Osteoblast (primary cell): Measurements from ENCODE around the gene SEH1L. TPM values are rescaled to one million over a fixed set of nuclear protein-coding genes. Genes with fewer than 3 reads are reported as not detected.

Source experiments
- DNase-seq: peaks from one replicate; pipeline ENCODE4 v3.0.0; 2011; ENCODE audit warnings: low spot score, mixed read lengths; ENCODE audit not compliant: insufficient read length; ENCODE audit errors: missing footprints
- H2AFZ ChIP-seq: 2 replicates; pipeline ENCODE4 v1.6.0; 2011; ENCODE audit warnings: mild to moderate bottlenecking, low read length
- H3K27ac ChIP-seq: 2 replicates; pipeline ENCODE4 v1.5.1; 2011; ENCODE audit warnings: mild to moderate bottlenecking, low read depth, low read length, moderate library complexity
- H3K27me3 ChIP-seq: 2 replicates; pipeline ENCODE4 v1.6.0; 2012; ENCODE audit warnings: mild to moderate bottlenecking, control low read depth, inconsistent platforms, low read length, moderate library complexity; ENCODE audit not compliant: insufficient read depth
- H3K36me3 ChIP-seq: 2 replicates; pipeline ENCODE4 v1.5.1; 2011; ENCODE audit warnings: mild to moderate bottlenecking, low read length, control low read depth, moderate library complexity; ENCODE audit not compliant: insufficient read depth
- H3K4me1 ChIP-seq: 2 replicates; pipeline ENCODE4 v1.5.1; 2011; ENCODE audit warnings: mild to moderate bottlenecking, low read length, control low read depth, moderate library complexity; ENCODE audit not compliant: insufficient read depth
- H3K4me2 ChIP-seq: 2 replicates; pipeline ENCODE4 v1.6.0; 2011; ENCODE audit warnings: mild to moderate bottlenecking, low read length; ENCODE audit not compliant: insufficient read depth
- H3K4me3 ChIP-seq: fragments of 200-600 bp; sonication (generic); 3 replicates; pipeline ENCODE4 v1.5.1; 2012; ENCODE audit warnings: mild to moderate bottlenecking, low read length, inconsistent platforms; ENCODE audit not compliant: insufficient read depth
- H3K79me2 ChIP-seq: 2 replicates; pipeline ENCODE4 v1.6.0; 2012; ENCODE audit warnings: mild to moderate bottlenecking, low read length, control low read depth, inconsistent platforms; ENCODE audit not compliant: insufficient read depth
- H3K9me3 ChIP-seq: 2 replicates; pipeline ENCODE4 v1.5.1; 2011; ENCODE audit warnings: low read depth, low read length, control low read depth
- H4K20me1 ChIP-seq: 2 replicates; pipeline ENCODE4 v1.6.0; 2012; ENCODE audit warnings: mild to moderate bottlenecking, low read length, control low read depth; ENCODE audit not compliant: insufficient read depth
- CTCF ChIP-seq: IDR thresholded peaks from 2 replicates; pipeline ENCODE4 v1.5.1; 2011; ENCODE audit warnings: mild to moderate bottlenecking, low read depth, low read length, moderate library complexity; ENCODE audit errors: extremely low read depth
- total RNA-seq: library from RNA; depleted of rRNA; stranded (reverse); fragments of >200 nt; gene quantifications from 2 replicates; pipeline ENCODE4 v1.2.3, GENCODE V29; 2012

The SEH1L gene
- total RNA-seq, 1 donor, result 51.0 TPM

DNA sequence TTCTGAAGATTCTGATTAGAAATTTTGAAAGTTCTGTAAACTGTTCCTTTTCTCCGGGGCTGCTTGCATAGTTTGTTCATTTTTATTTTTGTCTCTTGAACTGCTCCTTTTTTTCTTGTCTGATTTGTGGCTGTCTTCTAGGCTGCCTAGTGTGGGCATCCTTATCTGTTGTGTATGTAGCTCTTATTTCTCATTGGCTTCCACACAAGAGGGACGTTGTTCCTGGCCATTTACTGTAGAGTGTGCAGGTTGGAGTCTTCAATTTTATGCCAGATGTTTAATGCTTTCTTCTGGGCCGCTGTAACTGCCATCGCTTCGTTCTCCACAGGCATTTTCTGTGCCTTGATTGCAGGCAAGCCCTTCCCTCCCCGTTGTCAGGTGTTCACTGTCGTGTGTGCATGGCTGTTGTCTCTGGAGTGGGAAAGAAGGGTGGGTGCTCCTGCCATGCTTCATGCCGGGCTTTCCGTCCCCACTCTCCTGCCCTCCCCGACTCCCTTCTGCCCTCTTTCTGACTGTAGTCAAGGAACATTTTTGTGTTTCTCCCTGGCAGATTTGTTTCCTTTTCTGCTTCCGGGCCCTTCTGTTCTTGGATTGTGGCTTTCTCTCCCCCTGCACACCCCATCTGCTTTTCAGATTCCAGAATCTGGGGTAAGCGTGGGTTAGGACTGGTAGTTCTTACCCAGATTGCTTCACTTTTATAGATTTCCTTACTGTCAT, 58.9 kb downstream of the SEH1L start:
- Histone ChIP-seq H4K20me1 (peaks cover 3% of the 10 kb centered on the region), H3K36me3 (peaks cover 20% of the 10 kb centered on the region), H2AFZ (no peak overlapping the region), H3K9me3 (no peaks in the 10 kb centered on the region), H3K4me2 (no peak overlapping the region), H3K4me1 (no peaks in the 10 kb centered on the region), H3K27me3 (no peaks in the 10 kb centered on the region), H3K4me3 (no peak overlapping the region), H3K27ac (peak overlapping the region; percentile 2), H3K79me2 (peaks cover 42% of the 10 kb centered on the region)
- no peak for DNase-seq
- no peak for TF ChIP-seq CTCF

DNA sequence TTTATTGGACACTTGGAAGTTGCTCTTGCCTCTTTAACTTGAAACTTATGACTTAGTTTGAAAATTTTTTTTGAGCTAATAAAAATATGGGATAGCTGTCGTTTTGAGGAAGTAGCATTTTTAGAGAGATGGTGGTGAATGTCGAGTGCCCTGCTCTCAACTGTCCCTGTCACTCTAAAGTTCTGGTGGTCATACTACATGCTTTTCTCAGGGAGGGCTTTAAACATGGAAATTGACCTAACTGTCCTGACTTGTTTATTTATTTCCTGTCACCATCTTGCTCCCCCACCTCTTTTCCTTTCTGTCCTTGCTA, 59.4 kb downstream of the SEH1L start:
- H3K36me3 ChIP-seq, result peaks cover 24% of the 10 kb centered on the region
- H3K27me3 ChIP-seq, result no peaks in the 10 kb centered on the region
- no peak for DNase-seq
- no peak overlapping the region for H3K27ac ChIP-seq
- no peak for TF ChIP-seq CTCF
- peaks cover 3% of the 10 kb centered on the region for H4K20me1 ChIP-seq
- no peaks in the 10 kb centered on the region for H3K4me1 ChIP-seq
- no peaks in the 10 kb centered on the region for H3K9me3 ChIP-seq
- no peak overlapping the region for H3K4me3 ChIP-seq
- no peak overlapping the region for H3K4me2 ChIP-seq
- peaks cover 42% of the 10 kb centered on the region for H3K79me2 ChIP-seq
- no peak overlapping the region for H2AFZ ChIP-seq

GRCh38 chr18:13011719-13012118, 63.9 kb downstream of the SEH1L start:
- no peaks in the 10 kb centered on the region for H3K9me3 ChIP-seq
- H3K4me3 ChIP-seq, result no peak overlapping the region
- no peaks in the 10 kb centered on the region for H4K20me1 ChIP-seq
- no peak for DNase-seq
- H3K36me3 ChIP-seq, result peaks cover 37% of the 10 kb centered on the region
- H3K79me2 ChIP-seq, result peaks cover 11% of the 10 kb centered on the region
- no peak for TF ChIP-seq CTCF
- no peak overlapping the region for H3K4me2 ChIP-seq
- H3K27me3 ChIP-seq, result no peaks in the 10 kb centered on the region
- no peak overlapping the region for H2AFZ ChIP-seq
- H3K4me1 ChIP-seq, result no peaks in the 10 kb centered on the region
- no peak overlapping the region for H3K27ac ChIP-seq

GRCh38 chr18:13014232-13014631, 66.4 kb downstream of the SEH1L start:
- Histone ChIP-seq H3K27me3 (no peaks in the 10 kb centered on the region), H3K4me3 (no peak overlapping the region), H3K36me3 (peaks cover 44% of the 10 kb centered on the region), H3K4me2 (no peak overlapping the region), H3K27ac (no peak overlapping the region), H3K4me1 (no peaks in the 10 kb centered on the region), H4K20me1 (no peaks in the 10 kb centered on the region), H2AFZ (no peak overlapping the region), H3K9me3 (no peaks in the 10 kb centered on the region), H3K79me2 (no peaks in the 10 kb centered on the region)
- DNase-seq, result no peak
- TF ChIP-seq CTCF, result no peak
